Stimulated activated memory B cell treated with anti-CD40 and anti-IgM and Interleukin-4, amounts not matched to agents 10 μg/mL and 1 μg/mL and 100 μg/mL, for 72 hours (primary cell): ENCODE results near the gene MUC6.

ENCODE experiments used
- ATAC-seq: fragments of 150-1000 bp; cut with Tn5 transposase; 2 replicates; pipeline ENCODE4 v1.10.0; 2021
- H3K27ac Mint-ChIP-seq: one replicate; pipeline ENCODE4 v1.8.0; 2022; ENCODE audit warnings: mild to moderate bottlenecking, mixed read lengths
- H3K27me3 Mint-ChIP-seq: one replicate; pipeline ENCODE4 v1.8.0; 2022; ENCODE audit warnings: mixed read lengths
- H3K36me3 Mint-ChIP-seq: one replicate; pipeline ENCODE4 v1.8.0; 2022; ENCODE audit warnings: mixed read lengths
- H3K4me1 Mint-ChIP-seq: one replicate; pipeline ENCODE4 v1.8.0; 2022; ENCODE audit warnings: mixed read lengths
- H3K4me3 Mint-ChIP-seq: one replicate; pipeline ENCODE4 v1.8.0; 2022; ENCODE audit warnings: mild to moderate bottlenecking, moderate library complexity, mixed read lengths
- H3K9me3 Mint-ChIP-seq: one replicate; pipeline ENCODE4 v1.8.0; 2022; ENCODE audit warnings: mixed read lengths

Gene MUC6

GRCh38 chr11:1049071-1049405 lies 12.5 kb upstream of the MUC6 start:
- Mint-ChIP-seq H3K36me3 (no peaks in the 10 kb centered on the region), H3K9me3 (peaks cover 5% of the 10 kb centered on the region), H3K4me3 (no peak overlapping the region), H3K27ac (no peak overlapping the region), H3K4me1 (peaks cover 7% of the 10 kb centered on the region), H3K27me3 (peaks cover 73% of the 10 kb centered on the region)
- ATAC-seq: no peak

- Mint-ChIP-seq H3K9me3 (peaks cover 5% of the 10 kb centered on the region), H3K4me1 (peaks cover 7% of the 10 kb centered on the region), H3K4me3 (no peak overlapping the region), H3K27ac (no peak overlapping the region), H3K27me3 (peaks cover 72% of the 10 kb centered on the region), H3K36me3 (no peaks in the 10 kb centered on the region)
- no peak for ATAC-seq
Observed at GRCh38 chr11:1048375-1049070, 12.0 kb upstream of the MUC6 start.

- no peak overlapping the region for H3K27ac Mint-ChIP-seq
- peaks cover 5% of the 10 kb centered on the region for H3K9me3 Mint-ChIP-seq
- no peak overlapping the region for H3K4me3 Mint-ChIP-seq
- H3K4me1 Mint-ChIP-seq: peaks cover 7% of the 10 kb centered on the region
- H3K27me3 Mint-ChIP-seq: peaks cover 78% of the 10 kb centered on the region
- no peaks in the 10 kb centered on the region for H3K36me3 Mint-ChIP-seq
- ATAC-seq: no peak
Observed at GRCh38 chr11:1047595-1048156, 11.2 kb upstream of the MUC6 start.

GRCh38 chr11:1044160-1044559 lies 7.6 kb upstream of the MUC6 start:
- Mint-ChIP-seq H3K4me1 (no peaks in the 10 kb centered on the region), H3K9me3 (peaks cover 5% of the 10 kb centered on the region), H3K27ac (no peak overlapping the region), H3K4me3 (no peak overlapping the region), H3K36me3 (no peaks in the 10 kb centered on the region), H3K27me3 (peaks cover 69% of the 10 kb centered on the region)
- ATAC-seq: no peak

GRCh38 chr11:1043563-1044096 lies 7.1 kb upstream of the MUC6 start:
- Mint-ChIP-seq H3K36me3 (no peaks in the 10 kb centered on the region), H3K4me1 (no peaks in the 10 kb centered on the region), H3K4me3 (no peak overlapping the region), H3K9me3 (peaks cover 5% of the 10 kb centered on the region), H3K27ac (no peak overlapping the region), H3K27me3 (peaks cover 64% of the 10 kb centered on the region)
- ATAC-seq: no peak

GRCh38 chr11:1042626-1043562 lies 6.4 kb upstream of the MUC6 start:
- peaks cover 5% of the 10 kb centered on the region for H3K9me3 Mint-ChIP-seq
- H3K4me1 Mint-ChIP-seq: no peaks in the 10 kb centered on the region
- ATAC-seq: no peak
- peaks cover 62% of the 10 kb centered on the region for H3K27me3 Mint-ChIP-seq
- H3K27ac Mint-ChIP-seq: no peak overlapping the region
- no peak overlapping the region for H3K4me3 Mint-ChIP-seq
- H3K36me3 Mint-ChIP-seq: no peaks in the 10 kb centered on the region

- peaks cover 55% of the 10 kb centered on the region for H3K27me3 Mint-ChIP-seq
- no peaks in the 10 kb centered on the region for H3K36me3 Mint-ChIP-seq
- no peak overlapping the region for H3K27ac Mint-ChIP-seq
- peaks cover 5% of the 10 kb centered on the region for H3K9me3 Mint-ChIP-seq
- no peak for ATAC-seq
- H3K4me3 Mint-ChIP-seq: no peak overlapping the region
- no peaks in the 10 kb centered on the region for H3K4me1 Mint-ChIP-seq
Observed at GRCh38 chr11:1041936-1042608, 5.6 kb upstream of the MUC6 start.

GRCh38 chr11:1041471-1041870 lies 5.0 kb upstream of the MUC6 start:
- peaks cover 5% of the 10 kb centered on the region for H3K9me3 Mint-ChIP-seq
- H3K27ac Mint-ChIP-seq: no peak overlapping the region
- no peaks in the 10 kb centered on the region for H3K4me1 Mint-ChIP-seq
- peaks cover 49% of the 10 kb centered on the region for H3K27me3 Mint-ChIP-seq
- H3K36me3 Mint-ChIP-seq: no peaks in the 10 kb centered on the region
- no peak for ATAC-seq
- no peak overlapping the region for H3K4me3 Mint-ChIP-seq

GRCh38 chr11:1041149-1041467 lies 4.6 kb upstream of the MUC6 start:
- H3K9me3 Mint-ChIP-seq: peaks cover 5% of the 10 kb centered on the region
- no peak overlapping the region for H3K4me3 Mint-ChIP-seq
- H3K4me1 Mint-ChIP-seq: no peaks in the 10 kb centered on the region
- H3K27me3 Mint-ChIP-seq: peaks cover 48% of the 10 kb centered on the region
- ATAC-seq: no peak
- no peaks in the 10 kb centered on the region for H3K36me3 Mint-ChIP-seq
- H3K27ac Mint-ChIP-seq: no peak overlapping the region

GRCh38 chr11:1040428-1041148 lies 4.1 kb upstream of the MUC6 start:
- no peak overlapping the region for H3K27ac Mint-ChIP-seq
- no peak overlapping the region for H3K4me3 Mint-ChIP-seq
- H3K36me3 Mint-ChIP-seq: no peaks in the 10 kb centered on the region
- peaks cover 5% of the 10 kb centered on the region for H3K9me3 Mint-ChIP-seq
- peaks cover 48% of the 10 kb centered on the region for H3K27me3 Mint-ChIP-seq
- H3K4me1 Mint-ChIP-seq: no peaks in the 10 kb centered on the region
- ATAC-seq: no peak

- Mint-ChIP-seq H3K27me3 (peaks cover 40% of the 10 kb centered on the region), H3K36me3 (no peaks in the 10 kb centered on the region), H3K27ac (no peak overlapping the region), H3K4me3 (no peak overlapping the region), H3K9me3 (peaks cover under 1% of the 10 kb centered on the region), H3K4me1 (no peaks in the 10 kb centered on the region)
- ATAC-seq: no peak
Observed at GRCh38 chr11:1039481-1040427, 3.2 kb upstream of the MUC6 start.

GRCh38 chr11:1038921-1039320 lies 2.4 kb upstream of the MUC6 start:
- Mint-ChIP-seq H3K4me1 (no peaks in the 10 kb centered on the region), H3K36me3 (no peaks in the 10 kb centered on the region), H3K9me3 (no peaks in the 10 kb centered on the region), H3K27me3 (peaks cover 31% of the 10 kb centered on the region), H3K4me3 (no peak overlapping the region), H3K27ac (no peak overlapping the region)
- no peak for ATAC-seq

GRCh38 chr11:1038361-1038760 lies 1.8 kb upstream of the MUC6 start:
- ATAC-seq: no peak
- H3K4me1 Mint-ChIP-seq: no peaks in the 10 kb centered on the region
- H3K27ac Mint-ChIP-seq: no peak overlapping the region
- no peaks in the 10 kb centered on the region for H3K36me3 Mint-ChIP-seq
- H3K4me3 Mint-ChIP-seq: no peak overlapping the region
- peaks cover 27% of the 10 kb centered on the region for H3K27me3 Mint-ChIP-seq
- H3K9me3 Mint-ChIP-seq: no peaks in the 10 kb centered on the region

GRCh38 chr11:1037506-1038055 lies 1.1 kb upstream of the MUC6 start:
- no peak for ATAC-seq
- H3K9me3 Mint-ChIP-seq: peaks cover 1% of the 10 kb centered on the region
- peaks cover 19% of the 10 kb centered on the region for H3K27me3 Mint-ChIP-seq
- H3K36me3 Mint-ChIP-seq: no peaks in the 10 kb centered on the region
- H3K4me1 Mint-ChIP-seq: no peaks in the 10 kb centered on the region
- H3K27ac Mint-ChIP-seq: no peak overlapping the region
- H3K4me3 Mint-ChIP-seq: no peak overlapping the region
